HG03175 (cell line): ENCODE measurements around the gene TSHZ1.

Experiments
- ATAC-seq: cut with Tn5 transposase; IDR thresholded peaks from one replicate; pipeline ENCODE4 v1.9.1; 2021; ENCODE audit warnings: mild to moderate bottlenecking, moderate library complexity; ENCODE audit not compliant: unreplicated experiment

The TSHZ1 gene

GRCh38 chr18:75210274-75211001 lies at the start of gene TSHZ1:
TSS of gene TSHZ1 (plus strand) at chr18:75210797. CDS start at chr18:75211877, 1,080 bp downstream.
- peak; percentile 36 for ATAC-seq

- ATAC-seq: no peak
These were observed 49.2 kb upstream of the TSHZ1 start for GRCh38 chr18:75161256-75162028.

- no peak for ATAC-seq
These were observed 48.1 kb upstream of the TSHZ1 start for GRCh38 chr18:75162467-75162866.

- no peak for ATAC-seq
These were observed 47.6 kb upstream of the TSHZ1 start for GRCh38 chr18:75162978-75163377.

GRCh38 chr18:75163736-75164135 lies 46.9 kb upstream of the TSHZ1 start:
- ATAC-seq: no peak

GRCh38 chr18:75164479-75164878 lies 46.1 kb upstream of the TSHZ1 start:
- no peak for ATAC-seq

- no peak for ATAC-seq
These were observed 44.7 kb upstream of the TSHZ1 start for GRCh38 chr18:75165926-75166325.

GRCh38 chr18:75167137-75167536 lies 43.5 kb upstream of the TSHZ1 start:
- ATAC-seq: no peak

GRCh38 chr18:75167759-75168618 lies 42.6 kb upstream of the TSHZ1 start:
- no peak for ATAC-seq

- no peak for ATAC-seq
These were observed 42.0 kb upstream of the TSHZ1 start for GRCh38 chr18:75168619-75169018.

- no peak for ATAC-seq
These were observed 41.2 kb upstream of the TSHZ1 start for GRCh38 chr18:75169411-75169810.

- no peak for ATAC-seq
These were observed 40.4 kb upstream of the TSHZ1 start for GRCh38 chr18:75170022-75170789.

GRCh38 chr18:75170916-75171315 lies 39.7 kb upstream of the TSHZ1 start:
- ATAC-seq: no peak

- peak; percentile 16 for ATAC-seq
These were observed 38.1 kb upstream of the TSHZ1 start for GRCh38 chr18:75172299-75173124.

GRCh38 chr18:75173125-75173432 lies 37.5 kb upstream of the TSHZ1 start:
- ATAC-seq: peak; percentile 98

- ATAC-seq: no peak
These were observed 36.9 kb upstream of the TSHZ1 start for GRCh38 chr18:75173738-75174137.

GRCh38 chr18:75176849-75177248 lies 33.7 kb upstream of the TSHZ1 start:
- ATAC-seq: no peak

- no peak for ATAC-seq
These were observed 32.2 kb upstream of the TSHZ1 start for GRCh38 chr18:75178376-75178775.

- no peak for ATAC-seq
These were observed 30.6 kb upstream of the TSHZ1 start for GRCh38 chr18:75179819-75180600.
